NCI-H1436 treated with DMSO at 0.1 percent for 48 hours (cell line): ENCODE data around the gene SHQ1.
"Not testable (repeated sequence)": the region's sequence is repeated elsewhere in the genome, so short reads cannot be mapped to it uniquely, and the experiment has no call there.

Source experiments
- DNase-seq: peaks from one replicate; lab custom pipeline; 2025; lab: John Stamatoyannopoulos, UW

Gene SHQ1

DNA sequence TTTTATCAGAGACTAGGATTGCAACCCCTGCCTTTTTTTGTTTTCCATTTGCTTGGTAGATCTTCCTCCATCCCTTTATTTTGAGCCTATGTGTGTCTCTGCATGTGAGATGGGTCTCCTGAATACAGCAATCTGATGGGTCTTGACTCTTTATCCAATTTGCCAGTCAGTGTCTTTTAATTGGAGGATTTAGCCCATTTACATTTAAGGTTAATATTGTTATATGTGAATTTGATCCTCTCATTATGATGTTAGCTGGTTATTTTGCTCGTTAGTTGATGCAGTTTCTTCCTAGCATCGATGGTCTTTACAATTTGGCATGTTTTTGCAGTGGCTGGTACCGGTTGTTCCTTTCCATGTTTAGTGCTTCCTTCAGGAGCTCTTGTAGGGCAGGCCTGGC, 134.1 kb downstream of the SHQ1 start:
- not testable (repeated sequence) for DNase-seq

DNA sequence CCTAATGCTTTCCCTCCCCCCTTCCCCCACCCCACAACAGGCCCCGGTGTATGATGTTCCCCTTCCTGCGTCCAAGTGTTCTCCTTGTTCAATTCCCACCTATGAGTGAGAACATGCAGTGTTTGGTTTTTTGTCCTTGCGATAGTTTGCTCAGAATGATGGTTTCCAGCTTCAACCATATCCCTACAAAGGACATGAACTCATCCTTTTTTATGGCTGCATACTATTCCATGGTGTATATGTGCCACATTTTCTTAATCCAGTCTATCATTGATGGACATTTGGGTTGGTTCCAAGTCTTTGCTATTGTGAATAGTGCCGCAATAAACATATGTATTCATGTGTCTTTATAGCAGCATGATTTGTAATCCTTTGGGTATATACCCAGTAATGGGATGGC, 137.8 kb downstream of the SHQ1 start:
- not testable (repeated sequence) for DNase-seq

DNA sequence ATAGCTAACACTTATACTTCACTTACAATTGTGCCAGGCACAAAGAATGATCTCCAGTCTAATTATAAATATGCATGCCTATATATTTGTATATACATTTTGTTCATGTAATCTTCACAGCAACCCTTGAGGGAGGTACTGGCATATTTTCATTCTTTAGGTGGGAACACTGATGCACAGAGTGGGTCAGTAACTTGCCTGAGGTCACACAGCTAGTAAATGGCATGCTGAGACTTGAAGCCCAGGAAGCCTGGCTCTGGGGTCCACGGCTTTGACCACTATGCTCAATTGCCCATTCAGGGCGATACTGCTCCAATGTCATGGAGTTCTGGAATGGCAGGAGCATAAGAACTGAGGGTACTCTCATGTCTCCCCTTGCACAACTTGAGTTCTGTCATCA, 139.8 kb downstream of the SHQ1 start:
- no peak for DNase-seq

DNA sequence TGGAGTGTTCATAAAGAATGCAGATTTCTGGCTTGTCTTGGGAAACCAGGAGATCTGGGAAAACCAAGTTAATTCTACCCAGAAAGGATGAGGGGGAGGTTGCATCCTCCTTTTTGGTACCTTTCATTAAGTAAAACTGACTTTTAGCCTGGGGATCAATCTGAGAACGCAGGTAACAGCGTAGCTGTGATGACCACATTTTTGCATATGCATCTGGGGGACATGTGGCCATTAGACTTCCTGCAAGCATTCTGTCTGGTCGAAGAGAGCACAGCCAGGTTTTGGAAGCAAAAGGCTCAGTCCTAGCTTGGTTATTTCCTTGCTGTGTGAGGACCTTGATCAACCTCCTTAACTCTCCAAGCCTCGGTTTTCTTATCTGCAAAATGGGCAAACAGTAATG, 145.2 kb downstream of the SHQ1 start:
- DNase-seq = no peak

DNA sequence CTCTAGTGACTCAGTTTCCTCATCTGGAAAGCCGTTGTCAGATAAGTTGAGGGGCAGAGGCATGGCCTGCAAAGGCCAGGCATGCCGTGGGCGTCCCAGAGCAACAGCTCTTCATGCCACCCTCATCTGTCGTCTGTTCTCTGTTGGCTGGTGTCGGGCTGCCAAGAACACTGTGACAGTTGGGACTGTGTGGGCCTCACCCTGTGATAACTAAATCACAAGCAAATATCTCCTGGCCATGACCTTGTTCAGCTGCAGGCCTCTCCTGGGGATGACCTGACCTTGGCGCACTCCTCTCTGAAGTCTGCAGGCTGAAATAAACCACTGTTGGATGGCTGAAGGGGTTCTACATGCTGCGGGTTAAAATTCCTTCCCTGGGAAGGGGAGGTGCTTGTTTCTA, 145.9 kb downstream of the SHQ1 start:
- no peak for DNase-seq

DNA sequence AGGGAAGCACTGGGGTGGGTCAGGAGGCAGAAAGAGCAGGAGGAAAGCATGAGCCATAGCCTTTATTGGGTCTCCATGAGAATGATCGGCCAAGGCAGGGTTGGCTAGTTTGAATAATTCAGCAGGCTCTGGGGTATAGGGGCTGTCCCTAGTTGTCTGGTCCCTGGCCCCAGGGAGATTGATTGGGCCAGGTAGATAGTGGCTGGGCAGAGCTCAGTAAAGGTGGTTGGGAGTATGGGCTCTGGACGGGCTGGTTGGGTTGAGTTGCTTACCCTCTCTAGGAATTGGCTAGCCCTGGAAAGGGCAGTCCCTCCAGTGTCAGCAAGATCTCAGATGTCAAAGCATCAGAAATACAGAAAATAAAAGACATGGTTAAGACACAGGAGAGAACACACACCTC, 148.1 kb downstream of the SHQ1 start:
- DNase-seq = no peak

DNA sequence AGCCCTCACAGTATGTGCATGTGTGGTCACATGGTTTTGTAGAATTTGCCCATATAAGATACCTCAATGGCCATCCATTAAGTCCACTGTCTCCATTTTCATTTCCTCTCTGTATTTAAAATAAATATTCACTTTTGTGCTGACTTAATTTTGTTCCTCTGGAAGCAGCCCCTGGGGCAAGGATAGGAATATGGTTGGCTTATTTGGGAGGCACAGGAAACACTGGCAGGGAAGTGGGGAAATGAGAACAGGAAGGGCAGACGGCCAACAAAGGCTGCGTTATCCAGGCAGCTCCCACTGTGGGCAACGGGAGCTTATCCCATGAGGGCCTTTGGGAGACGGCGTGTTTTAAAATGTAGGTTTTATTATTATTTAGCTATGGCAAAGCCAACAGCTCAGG, 148.6 kb downstream of the SHQ1 start:
- no peak for DNase-seq
